ENCODE results near the gene CDK14.

Gene CDK14

GRCh38 chr7:90595801-90596670 lies at the start of gene CDK14:
Gene CDK14, plus strand, starts transcription at chr7:90596321. Its CDS starts 307 bp downstream, at chr7:90596628.
- peak within 1 kb of the TSS; percentile 78 to 85 for H3K4me3 ChIP-seq (ENCODE audit: low read depth in 1 of 2, low read length in 1 of 2)
- H3K9me3 ChIP-seq: no peaks in the 10 kb centered on the region
- peak within 1 kb of the TSS; percentile 92 for H3K27ac ChIP-seq
- H3K36me3 ChIP-seq: no peaks in the 10 kb centered on the region
- H3K4me1 ChIP-seq (ENCODE audit: control insufficient read depth in 1 of 2, insufficient read depth in 1 of 2, low read depth in 1 of 2, low read length in 1 of 2): peaks cover 50 to 57% of the 10 kb centered on the region in 2 experiments
- no peaks in the 10 kb centered on the region for H3K27me3 ChIP-seq
- peak; percentile 63 for TF ChIP-seq CTCF (IDR thresholded peaks at IDR 0.05)

GRCh38 chr7:90551036-90551435 lies 45.1 kb upstream of the CDK14 start:
- H3K27ac ChIP-seq: no peak overlapping the region
- H3K4me3 ChIP-seq (ENCODE audit: low read depth in 1 of 2, low read length in 1 of 2): no peak overlapping the region
- no peaks in the 10 kb centered on the region for H3K4me1 ChIP-seq (ENCODE audit: control insufficient read depth in 1 of 2, insufficient read depth in 1 of 2, low read depth in 1 of 2, low read length in 1 of 2)
- H3K27me3 ChIP-seq: no peaks in the 10 kb centered on the region
- no peaks in the 10 kb centered on the region for H3K9me3 ChIP-seq
- TF ChIP-seq CTCF (IDR thresholded peaks at IDR 0.05): no peak
- no peaks in the 10 kb centered on the region for H3K36me3 ChIP-seq

GRCh38 chr7:90552521-90552920 lies 43.6 kb upstream of the CDK14 start:
- no peak overlapping the region for H3K4me3 ChIP-seq (ENCODE audit: low read depth in 1 of 2, low read length in 1 of 2)
- TF ChIP-seq CTCF (IDR thresholded peaks at IDR 0.05): no peak
- H3K27me3 ChIP-seq: no peaks in the 10 kb centered on the region
- no peak overlapping the region for H3K27ac ChIP-seq
- no peaks in the 10 kb centered on the region for H3K4me1 ChIP-seq (ENCODE audit: control insufficient read depth in 1 of 2, insufficient read depth in 1 of 2, low read depth in 1 of 2, low read length in 1 of 2)
- H3K9me3 ChIP-seq: no peaks in the 10 kb centered on the region
- no peaks in the 10 kb centered on the region for H3K36me3 ChIP-seq

- no peaks in the 10 kb centered on the region for H3K4me1 ChIP-seq (ENCODE audit: control insufficient read depth in 1 of 2, insufficient read depth in 1 of 2, low read depth in 1 of 2, low read length in 1 of 2)
- no peaks in the 10 kb centered on the region for H3K9me3 ChIP-seq
- H3K36me3 ChIP-seq: no peaks in the 10 kb centered on the region
- no peak overlapping the region for H3K27ac ChIP-seq
- no peak for TF ChIP-seq CTCF (IDR thresholded peaks at IDR 0.05)
- H3K4me3 ChIP-seq (ENCODE audit: low read depth in 1 of 2, low read length in 1 of 2): no peak overlapping the region
- no peaks in the 10 kb centered on the region for H3K27me3 ChIP-seq
Measured at GRCh38 chr7:90560730-90561129, 35.4 kb upstream of the CDK14 start.

- H3K27me3 ChIP-seq: no peaks in the 10 kb centered on the region
- peaks cover 9 to 10% of the 10 kb centered on the region in 2 experiments for H3K4me1 ChIP-seq (ENCODE audit: control insufficient read depth in 1 of 2, insufficient read depth in 1 of 2, low read depth in 1 of 2, low read length in 1 of 2)
- no peak overlapping the region for H3K4me3 ChIP-seq (ENCODE audit: low read depth in 1 of 2, low read length in 1 of 2)
- H3K36me3 ChIP-seq: no peaks in the 10 kb centered on the region
- no peaks in the 10 kb centered on the region for H3K9me3 ChIP-seq
- no peak for TF ChIP-seq CTCF (IDR thresholded peaks at IDR 0.05)
- H3K27ac ChIP-seq: no peak overlapping the region
Measured at GRCh38 chr7:90563286-90563685, 32.8 kb upstream of the CDK14 start.

Data from neutrophil (primary cell).